HTERT RPE-1 (cell line): Measurements from ENCODE around the gene CTNNBL1.
"Not testable (repeated sequence)": the region's sequence is repeated elsewhere in the genome, so short reads cannot be mapped to it uniquely, and the experiment has no call there.

Experiments
- in situ Hi-C: fragments of 300-500 bp; cut with MboI; formaldehyde crosslinking; loops from 4 replicates; pipeline ENCODE4 v1.14.3; 2020; ENCODE audit warnings: low sequenced_read_pairs

CTNNBL1 gene

GRCh38 chr20:37693635-37694626 is at the start of gene CTNNBL1:
CTNNBL1 (plus strand) TSS chr20:37694030; CDS start chr20:37694123, 93 bp downstream.
- in situ Hi-C loops = no loop called here

GRCh38 chr20:37644605-37645004 is 49.2 kb upstream of the CTNNBL1 start:
- in situ Hi-C loops = no loop called here

- in situ Hi-C loops = no loop called here
Measured at GRCh38 chr20:37647946-37648345, 45.9 kb upstream of the CTNNBL1 start.

GRCh38 chr20:37649017-37649416 is 44.8 kb upstream of the CTNNBL1 start:
- in situ Hi-C loops = no loop called here

GRCh38 chr20:37649676-37650370 is 44.0 kb upstream of the CTNNBL1 start:
- in situ Hi-C loops = no loop called here

- in situ Hi-C loops = no loop called here
Measured at GRCh38 chr20:37650661-37651060, 43.2 kb upstream of the CTNNBL1 start.

- in situ Hi-C loops = no loop called here
Measured at GRCh38 chr20:37651932-37652331, 41.9 kb upstream of the CTNNBL1 start.

GRCh38 chr20:37656945-37657344 is 36.9 kb upstream of the CTNNBL1 start:
- in situ Hi-C loops = no loop called here

GRCh38 chr20:37657924-37658804 is 35.7 kb upstream of the CTNNBL1 start:
- in situ Hi-C loops = no loop called here

GRCh38 chr20:37661519-37661918 is 32.3 kb upstream of the CTNNBL1 start:
- in situ Hi-C loops = no loop called here

- in situ Hi-C loops = no loop called here
Measured at GRCh38 chr20:37662308-37662707, 31.5 kb upstream of the CTNNBL1 start.

- in situ Hi-C loops = not testable (repeated sequence)
Measured at GRCh38 chr20:37664595-37664994, 29.2 kb upstream of the CTNNBL1 start.

- in situ Hi-C loops = no loop called here
Measured at GRCh38 chr20:37668166-37668565, 25.7 kb upstream of the CTNNBL1 start.

GRCh38 chr20:37669062-37669772 is 24.6 kb upstream of the CTNNBL1 start:
- in situ Hi-C loops = no loop called here

- in situ Hi-C loops = no loop called here
Measured at GRCh38 chr20:37669773-37670236, 24.0 kb upstream of the CTNNBL1 start.

GRCh38 chr20:37670351-37670791 is 23.5 kb upstream of the CTNNBL1 start:
- in situ Hi-C loops = no loop called here

GRCh38 chr20:37672143-37672542 is 21.7 kb upstream of the CTNNBL1 start:
- in situ Hi-C loops = no loop called here

GRCh38 chr20:37673444-37673843 is 20.4 kb upstream of the CTNNBL1 start:
- in situ Hi-C loops = no loop called here

GRCh38 chr20:37676440-37676839 is 17.4 kb upstream of the CTNNBL1 start:
- in situ Hi-C loops = no loop called here
